ENCODE data around the gene DIP2C. TPM values are rescaled to one million over a fixed set of nuclear protein-coding genes. Genes with fewer than 3 reads are reported as not detected.
"Not testable (repeated sequence)": the region's sequence is repeated elsewhere in the genome, so short reads cannot be mapped to it uniquely, and the experiment has no call there.

DIP2C gene
- polyA plus RNA-seq, 4 donors, result 18.8 to 22.7 (median 20.9) TPM

GRCh38 chr10:703118-703517 lies 13.7 kb upstream of the DIP2C start:
- no peak for DNase-seq (ENCODE audit: low read depth in 4 of 4, low spot score in 3 of 4)

- not testable (repeated sequence) for DNase-seq (ENCODE audit: low read depth in 4 of 4, low spot score in 3 of 4)
Measured at GRCh38 chr10:700183-700582, 10.7 kb upstream of the DIP2C start.

GRCh38 chr10:697097-697875 lies 7.8 kb upstream of the DIP2C start:
- DNase-seq (ENCODE audit: low read depth in 4 of 4, low spot score in 3 of 4), result no peak

- no peak for DNase-seq (ENCODE audit: low read depth in 4 of 4, low spot score in 3 of 4)
Measured at GRCh38 chr10:695396-695795, 5.9 kb upstream of the DIP2C start.

GRCh38 chr10:693506-693905 lies 4.0 kb upstream of the DIP2C start:
- DNase-seq (ENCODE audit: low read depth in 4 of 4, low spot score in 3 of 4), result no peak

- no peak for DNase-seq (ENCODE audit: low read depth in 4 of 4, low spot score in 3 of 4)
Measured at GRCh38 chr10:692682-693351, 3.3 kb upstream of the DIP2C start.

GRCh38 chr10:691216-691615 lies 1.7 kb upstream of the DIP2C start:
- no peak for DNase-seq (ENCODE audit: low read depth in 4 of 4, low spot score in 3 of 4)

GRCh38 chr10:690372-691161 lies 1.1 kb upstream of the DIP2C start:
- no peak for DNase-seq (ENCODE audit: low read depth in 4 of 4, low spot score in 3 of 4)

- no peak for DNase-seq (ENCODE audit: low read depth in 4 of 4, low spot score in 3 of 4)
Measured at GRCh38 chr10:689121-689451, 382 bp downstream of the DIP2C start.

GRCh38 chr10:688312-689120 lies 952 bp downstream of the DIP2C start:
- DNase-seq (ENCODE audit: low read depth in 4 of 4, low spot score in 3 of 4), result no peak

- DNase-seq (ENCODE audit: low read depth in 4 of 4, low spot score in 3 of 4), result no peak
Measured at GRCh38 chr10:687583-688311, 1.7 kb downstream of the DIP2C start.

GRCh38 chr10:686155-686931 lies 3.1 kb downstream of the DIP2C start:
- no peak for DNase-seq (ENCODE audit: low read depth in 4 of 4, low spot score in 3 of 4)

- no peak for DNase-seq (ENCODE audit: low read depth in 4 of 4, low spot score in 3 of 4)
Measured at GRCh38 chr10:685613-686012, 3.9 kb downstream of the DIP2C start.

- no peak for DNase-seq (ENCODE audit: low read depth in 4 of 4, low spot score in 3 of 4)
Measured at GRCh38 chr10:683448-684071, 5.9 kb downstream of the DIP2C start.

GRCh38 chr10:682931-683447 lies 6.5 kb downstream of the DIP2C start:
- no peak for DNase-seq (ENCODE audit: low read depth in 4 of 4, low spot score in 3 of 4)

- DNase-seq (ENCODE audit: low read depth in 4 of 4, low spot score in 3 of 4), result no peak
Measured at GRCh38 chr10:681670-682318, 7.7 kb downstream of the DIP2C start.

GRCh38 chr10:680745-681144 lies 8.7 kb downstream of the DIP2C start:
- DNase-seq (ENCODE audit: low read depth in 4 of 4, low spot score in 3 of 4), result no peak

GRCh38 chr10:680146-680545 lies 9.3 kb downstream of the DIP2C start:
- DNase-seq (ENCODE audit: low read depth in 4 of 4, low spot score in 3 of 4), result no peak
